Panc1 (cell line): ENCODE measurements around the gene ATP6V1C2. TPM values are rescaled to one million over a fixed set of nuclear protein-coding genes. Genes with fewer than 3 reads are reported as not detected.

Source experiments
- ATAC-seq: fragments of 200-7000 bp; cut with Tn5 transposase; 2 replicates; pipeline ENCODE4 v1.9.1; 2020; ENCODE audit warnings: mild to moderate bottlenecking, moderate library complexity
- BruUV-seq: library from RNA; stranded (reverse); fragments of 400-500 nt; replicated peaks from 2 replicates; lab custom pipeline; 2021; lab: Mats Ljungman, UMichigan
- CTCF ChIA-PET: fragments of 300-600 bp; sonication (Branson Sonifier 250); formaldehyde crosslinking; loops from one replicate; lab custom pipeline; 2022; ENCODE audit warnings: antibody characterized with exemption; lab: Charles Lee
- POLR2A ChIA-PET: fragments of 300-600 bp; sonication (Branson Sonifier 250); formaldehyde crosslinking; loops from one replicate; lab custom pipeline; 2022; ENCODE audit warnings: antibody characterized with exemption; lab: Charles Lee
- DNase-seq: peaks from one replicate; pipeline ENCODE4 v3.0.0-alpha.2; 2010; ENCODE audit warnings: low read depth, low spot score
- H3K27ac ChIP-seq: 2 replicates; pipeline ENCODE4 v1.5.1; 2011; ENCODE audit warnings: mild to moderate bottlenecking, low read length, inconsistent platforms
- H3K27me3 ChIP-seq: fragments of 200-500 bp; sonication (Bioruptor generic); 2 replicates; pipeline ENCODE4 v1.6.0; 2014; ENCODE audit warnings: low read length, inconsistent platforms; ENCODE audit not compliant: control insufficient read depth, insufficient read depth
- H3K36me3 ChIP-seq: fragments of 200-500 bp; sonication (Bioruptor generic); 2 replicates; pipeline ENCODE4 v1.5.1; 2014; ENCODE audit warnings: inconsistent platforms, mild to moderate bottlenecking, low read length, moderate library complexity; ENCODE audit not compliant: control insufficient read depth, insufficient read depth
- H3K4me1 ChIP-seq: 2 replicates; pipeline ENCODE4 v1.5.1; 2011; ENCODE audit warnings: inconsistent platforms, mild to moderate bottlenecking, low read length, moderate library complexity; ENCODE audit not compliant: control insufficient read depth, insufficient read depth
- H3K4me3 ChIP-seq, 2 experiments: 2 replicates each; pipeline ENCODE4 v1.5.1; 2011 to 2012; ENCODE audit warnings: low read depth in 2 of 2, low read length in 2 of 2, mild to moderate bottlenecking in 2 of 2, inconsistent platforms in 1 of 2, moderate library complexity in 1 of 2
- H3K9me3 ChIP-seq: fragments of 200-500 bp; sonication (Bioruptor generic); 2 replicates; pipeline ENCODE4 v1.5.1; 2014; ENCODE audit warnings: low read depth, mild to moderate bottlenecking, inconsistent platforms, low read length, moderate library complexity; ENCODE audit not compliant: control insufficient read depth, insufficient read depth
- CTCF ChIP-seq: fragments of 450-650 bp; IDR thresholded peaks from 2 replicates; pipeline ENCODE4 v1.5.1; 2017; ENCODE audit warnings: mild to moderate bottlenecking
- POLR2AphosphoS5 ChIP-seq: IDR thresholded peaks from 2 replicates; pipeline ENCODE4 v1.6.1; 2012; ENCODE audit warnings: mild to moderate bottlenecking, low read depth, low read length, moderate library complexity
- SIN3A ChIP-seq: IDR thresholded peaks from 2 replicates; pipeline ENCODE4 v1.6.1; 2012; ENCODE audit warnings: low read depth, mild to moderate bottlenecking, low read length, moderate library complexity, borderline replicate concordance; ENCODE audit not compliant: insufficient read depth
- TCF7L2 ChIP-seq: IDR thresholded peaks from 2 replicates; pipeline ENCODE4 v1.6.1; 2011; ENCODE audit warnings: mild to moderate bottlenecking, low read depth, low read length, inconsistent platforms
- in situ Hi-C: cut with HindIII; loops from 2 replicates; pipeline ENCODE4 v1.10.0; 2016; ENCODE audit warnings: low sequenced_read_pairs, low pct_unique_long_range_greater_than_20kb
- intact Hi-C: fragments of 100-400 bp; cut with micrococcal nuclease; formaldehyde crosslinking; loops from one replicate; pipeline ENCODE4 v1.10.0; 2022; ENCODE audit not compliant: unreplicated experiment
- total RNA-seq: library from RNA; stranded (reverse); gene quantifications from one replicate; pipeline ENCODE4 v1.2.1, GENCODE V29; 2021; ENCODE audit not compliant: unreplicated experiment
- TF ChIP-seq, protein P1 (sequence below), 2 experiments: IDR thresholded peaks; 2 replicates each; pipeline ENCODE4 v1.6.1; 2011 to 2012; ENCODE audit warnings: low read depth in 2 of 2, control low read depth in 1 of 2, low read length in 1 of 2, mild to moderate bottlenecking in 1 of 2, moderate library complexity in 1 of 2; ENCODE audit not compliant: insufficient read depth in 1 of 2

The ATP6V1C2 gene
- total RNA-seq, 1 experiment from 2014 or later = 0.54 TPM

DNA sequence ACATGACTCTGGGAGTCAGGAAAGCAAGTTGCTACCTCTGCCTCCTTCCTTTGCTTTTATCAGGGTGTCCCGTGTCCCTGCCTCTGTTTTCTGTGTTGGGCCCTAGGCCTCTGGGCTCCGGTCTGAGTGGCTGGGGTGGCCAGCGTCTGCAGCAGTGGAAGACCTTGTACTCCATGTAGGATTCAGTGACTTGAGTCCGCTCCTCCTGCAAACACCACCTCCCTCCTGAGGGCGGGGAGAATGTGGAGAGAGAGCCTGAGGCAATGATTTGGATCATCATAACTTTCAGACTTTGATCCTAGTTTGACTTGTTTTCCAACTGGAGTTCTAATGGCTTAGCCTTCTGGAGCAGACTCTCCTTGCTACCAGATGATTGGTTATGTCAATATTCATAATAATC is 30.8 kb downstream of the ATP6V1C2 start:
- 0 out of 2 replicates have a peak, but pooled peaks have one; percentile 15 for ATAC-seq
- H3K4me1 ChIP-seq = no peaks in the 10 kb centered on the region
- POLR2A ChIA-PET = no interaction called here
- no peaks in the 10 kb centered on the region for H3K9me3 ChIP-seq
- no peak overlapping the region for H3K27ac ChIP-seq
- in situ Hi-C loops (no loop called here), intact Hi-C loops (no loop called here)
- no peaks in the 10 kb centered on the region for H3K36me3 ChIP-seq
- DNase-seq = no peak
- no peak for TF ChIP-seq POLR2AphosphoS5
- TF ChIP-seq, protein P1, sequence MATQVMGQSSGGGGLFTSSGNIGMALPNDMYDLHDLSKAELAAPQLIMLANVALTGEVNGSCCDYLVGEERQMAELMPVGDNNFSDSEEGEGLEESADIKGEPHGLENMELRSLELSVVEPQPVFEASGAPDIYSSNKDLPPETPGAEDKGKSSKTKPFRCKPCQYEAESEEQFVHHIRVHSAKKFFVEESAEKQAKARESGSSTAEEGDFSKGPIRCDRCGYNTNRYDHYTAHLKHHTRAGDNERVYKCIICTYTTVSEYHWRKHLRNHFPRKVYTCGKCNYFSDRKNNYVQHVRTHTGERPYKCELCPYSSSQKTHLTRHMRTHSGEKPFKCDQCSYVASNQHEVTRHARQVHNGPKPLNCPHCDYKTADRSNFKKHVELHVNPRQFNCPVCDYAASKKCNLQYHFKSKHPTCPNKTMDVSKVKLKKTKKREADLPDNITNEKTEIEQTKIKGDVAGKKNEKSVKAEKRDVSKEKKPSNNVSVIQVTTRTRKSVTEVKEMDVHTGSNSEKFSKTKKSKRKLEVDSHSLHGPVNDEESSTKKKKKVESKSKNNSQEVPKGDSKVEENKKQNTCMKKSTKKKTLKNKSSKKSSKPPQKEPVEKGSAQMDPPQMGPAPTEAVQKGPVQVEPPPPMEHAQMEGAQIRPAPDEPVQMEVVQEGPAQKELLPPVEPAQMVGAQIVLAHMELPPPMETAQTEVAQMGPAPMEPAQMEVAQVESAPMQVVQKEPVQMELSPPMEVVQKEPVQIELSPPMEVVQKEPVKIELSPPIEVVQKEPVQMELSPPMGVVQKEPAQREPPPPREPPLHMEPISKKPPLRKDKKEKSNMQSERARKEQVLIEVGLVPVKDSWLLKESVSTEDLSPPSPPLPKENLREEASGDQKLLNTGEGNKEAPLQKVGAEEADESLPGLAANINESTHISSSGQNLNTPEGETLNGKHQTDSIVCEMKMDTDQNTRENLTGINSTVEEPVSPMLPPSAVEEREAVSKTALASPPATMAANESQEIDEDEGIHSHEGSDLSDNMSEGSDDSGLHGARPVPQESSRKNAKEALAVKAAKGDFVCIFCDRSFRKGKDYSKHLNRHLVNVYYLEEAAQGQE (IDR thresholded peaks at IDR 0.05; ENCODE audit: insufficient read depth in 1 of 2, low read depth in 2 of 2, low read length in 1 of 2) = no peak
- no peak for TF ChIP-seq CTCF
- TF ChIP-seq SIN3A = no peak
- no peak for TF ChIP-seq TCF7L2
- H3K4me3 ChIP-seq = no peak overlapping the region
- no TSS peak for BruUV-seq
- CTCF ChIA-PET = no interaction called here
- no peaks in the 10 kb centered on the region; the same call in 1 of the 2 replicates for H3K27me3 ChIP-seq

GRCh38 chr2:10753156-10753555 is 31.7 kb downstream of the ATP6V1C2 start:
- no peak for ATAC-seq
- H3K9me3 ChIP-seq = no peaks in the 10 kb centered on the region
- POLR2A ChIA-PET = no interaction called here
- no peaks in the 10 kb centered on the region for H3K36me3 ChIP-seq
- intact Hi-C loops = no loop called here
- no TSS peak for BruUV-seq
- no peak overlapping the region for H3K27ac ChIP-seq
- no peak for TF ChIP-seq CTCF
- no peak for TF ChIP-seq SIN3A
- TF ChIP-seq TCF7L2 = no peak
- no peaks in the 10 kb centered on the region for H3K4me1 ChIP-seq
- in situ Hi-C loops = no loop called here
- CTCF ChIA-PET = no interaction called here
- no peaks in the 10 kb centered on the region; the same call in 1 of the 2 replicates for H3K27me3 ChIP-seq
- DNase-seq = no peak
- H3K4me3 ChIP-seq = no peak overlapping the region
